OCI-LY1 (cell line): ENCODE data around the gene MAPK11.

Experiments
- H2AFZ ChIP-seq: fragments of 200-600 bp; sonication (generic), shearing (Covaris generic); 2 replicates; pipeline ENCODE4 v1.6.0; 2014; ENCODE audit warnings: antibody characterized with exemption, mild to moderate bottlenecking, low read length
- H3F3A ChIP-seq: fragments of 200-600 bp; sonication (generic), shearing (Covaris generic); 2 replicates; pipeline ENCODE4 v1.6.0; 2014; ENCODE audit warnings: mild to moderate bottlenecking, antibody characterized with exemption, low read length, moderate library complexity; ENCODE audit not compliant: insufficient read depth
- H3K27ac ChIP-seq: fragments of 200-600 bp; sonication (generic); 2 replicates; pipeline ENCODE4 v1.5.1; 2014; ENCODE audit warnings: low read length, mixed run types, mild to moderate bottlenecking, low read depth; ENCODE audit not compliant: poor library complexity, severe bottlenecking
- H3K27me3 ChIP-seq: fragments of 200-600 bp; sonication (generic); 2 replicates; pipeline ENCODE4 v1.6.0; 2014; ENCODE audit warnings: antibody characterized with exemption, mild to moderate bottlenecking, low read length, moderate library complexity; ENCODE audit not compliant: insufficient read depth
- H3K36me3 ChIP-seq: fragments of 200-600 bp; sonication (generic); 2 replicates; pipeline ENCODE4 v1.6.1; 2014; ENCODE audit warnings: mild to moderate bottlenecking, antibody characterized with exemption, low read length, moderate library complexity, mixed read lengths; ENCODE audit not compliant: insufficient read depth
- H3K4me1 ChIP-seq: fragments of 200-600 bp; sonication (generic); 2 replicates; pipeline ENCODE4 v1.5.1; 2014; ENCODE audit warnings: mild to moderate bottlenecking, low read length, moderate library complexity; ENCODE audit not compliant: insufficient read depth, severe bottlenecking
- H3K4me2 ChIP-seq: fragments of 200-600 bp; sonication (generic), shearing (Covaris generic); 2 replicates; pipeline ENCODE4 v1.6.1; 2014; ENCODE audit warnings: low read length
- H3K4me3 ChIP-seq: fragments of 200-600 bp; sonication (generic); 2 replicates; pipeline ENCODE4 v1.5.1; 2014; ENCODE audit warnings: low read length, low read depth, mild to moderate bottlenecking, mixed read lengths; ENCODE audit not compliant: poor library complexity, severe bottlenecking
- H3K79me2 ChIP-seq: fragments of 200-600 bp; shearing (Covaris generic); 2 replicates; pipeline ENCODE4 v1.6.1; 2016; ENCODE audit warnings: mixed run types, low read length, mixed read lengths; ENCODE audit not compliant: insufficient read depth
- H3K9ac ChIP-seq: fragments of 200-600 bp; sonication (generic), shearing (Covaris generic); 2 replicates; pipeline ENCODE4 v1.6.1; 2014; ENCODE audit warnings: mild to moderate bottlenecking, low read length, mixed read lengths
- H3K9me2 ChIP-seq: fragments of 200-600 bp; sonication (generic), shearing (Covaris generic); 2 replicates; pipeline ENCODE4 v1.6.1; 2014; ENCODE audit warnings: low read depth, mild to moderate bottlenecking, low read length, mixed read lengths
- H3K9me3 ChIP-seq: fragments of 200-600 bp; shearing (Covaris generic); 2 replicates; pipeline ENCODE4 v1.6.1; 2014; ENCODE audit warnings: low read length, mixed read lengths
- H4K20me1 ChIP-seq: fragments of 200-600 bp; sonication (generic), shearing (Covaris generic); 2 replicates; pipeline ENCODE4 v1.6.0; 2016; ENCODE audit warnings: mild to moderate bottlenecking, low read length; ENCODE audit not compliant: insufficient read depth
- CTCF ChIP-seq: fragments of 200-600 bp; sonication (generic), shearing (Covaris generic); IDR thresholded peaks from 2 replicates; pipeline ENCODE4 v1.5.1; 2017; ENCODE audit warnings: mild to moderate bottlenecking, antibody characterized with exemption, low read length, moderate library complexity, mixed read lengths
- EZH2 ChIP-seq: fragments of 200-600 bp; sonication (generic), shearing (Covaris generic); IDR thresholded peaks from 2 replicates; pipeline ENCODE4 v1.8.0; 2017; ENCODE audit warnings: borderline replicate concordance, mixed run types, mild to moderate bottlenecking, antibody characterized with exemption, low read length, moderate library complexity, mixed read lengths

The MAPK11 gene

GRCh38 chr22:50228366-50228765 lies 41.8 kb downstream of the MAPK11 start:
- Histone ChIP-seq H4K20me1 (no peaks in the 10 kb centered on the region), H3K79me2 (no peaks in the 10 kb centered on the region), H3K4me2 (no peak overlapping the region), H3F3A (no peaks in the 10 kb centered on the region), H3K4me3 (no peak overlapping the region), H3K4me1 (no peaks in the 10 kb centered on the region), H3K27ac (no peak overlapping the region), H3K9me3 (no peaks in the 10 kb centered on the region), H3K9ac (no peak overlapping the region), H3K9me2 (no peaks in the 10 kb centered on the region), H3K27me3 (no peaks in the 10 kb centered on the region), H2AFZ (no peak overlapping the region), H3K36me3 (peaks cover 53% of the 10 kb centered on the region)
- TF ChIP-seq EZH2 = no peak
- no peak for TF ChIP-seq CTCF

GRCh38 chr22:50227579-50228215 lies 42.5 kb downstream of the MAPK11 start:
- TF ChIP-seq EZH2 = no peak
- TF ChIP-seq CTCF = no peak
- H3K27me3 ChIP-seq = no peaks in the 10 kb centered on the region
- H3K4me3 ChIP-seq = no peak overlapping the region
- no peaks in the 10 kb centered on the region for H3K9me2 ChIP-seq
- no peak overlapping the region for H2AFZ ChIP-seq
- H3K27ac ChIP-seq = no peak overlapping the region
- no peaks in the 10 kb centered on the region for H3K79me2 ChIP-seq
- no peaks in the 10 kb centered on the region for H3F3A ChIP-seq
- peaks cover 53% of the 10 kb centered on the region for H3K36me3 ChIP-seq
- H3K4me1 ChIP-seq = no peaks in the 10 kb centered on the region
- H4K20me1 ChIP-seq = no peaks in the 10 kb centered on the region
- H3K9me3 ChIP-seq = no peaks in the 10 kb centered on the region
- H3K9ac ChIP-seq = no peak overlapping the region
- no peak overlapping the region for H3K4me2 ChIP-seq

GRCh38 chr22:50226875-50227165 lies 43.4 kb downstream of the MAPK11 start:
- H3K4me2 ChIP-seq = no peak overlapping the region
- H3K79me2 ChIP-seq = no peaks in the 10 kb centered on the region
- no peak overlapping the region for H3K27ac ChIP-seq
- no peaks in the 10 kb centered on the region for H3K9me2 ChIP-seq
- H3F3A ChIP-seq = no peaks in the 10 kb centered on the region
- H3K4me1 ChIP-seq = no peaks in the 10 kb centered on the region
- H3K9ac ChIP-seq = no peak overlapping the region
- H4K20me1 ChIP-seq = no peaks in the 10 kb centered on the region
- H3K4me3 ChIP-seq = no peak overlapping the region
- H3K9me3 ChIP-seq = no peaks in the 10 kb centered on the region
- no peaks in the 10 kb centered on the region for H3K27me3 ChIP-seq
- peaks cover 57% of the 10 kb centered on the region; the same call in 1 of the 2 replicates for H3K36me3 ChIP-seq
- TF ChIP-seq EZH2 = no peak
- TF ChIP-seq CTCF = no peak
- H2AFZ ChIP-seq = no peak overlapping the region
